Psoas muscle (tissue), 8 donors: ENCODE results near the gene PRMT5. TPM values are rescaled to one million over a fixed set of nuclear protein-coding genes. Genes with fewer than 3 reads are reported as not detected.

ENCODE experiments used
- ATAC-seq, 4 donors: fragments of 200-7000 bp; cut with Tn5 transposase; one replicate each; pipeline ENCODE4 v1.9.1; 2020; ENCODE audit warnings: moderate library complexity in 3 of 4, mild to moderate bottlenecking in 2 of 4
- DNase-seq, 2 donors: peaks; one replicate each; pipeline ENCODE4 v3.0.0-alpha.2; 2020
- H3K27ac ChIP-seq: fragments of 200-600 bp; one replicate; pipeline ENCODE4 v1.8.0; 2022
- H3K27me3 ChIP-seq, 3 donors: fragments of 200-600 bp in 1 of 3; one replicate each; pipeline versions ENCODE4 v1.6.1 to v1.8.0; 2013 to 2022; ENCODE audit warnings: low read length in 2 of 3, mild to moderate bottlenecking in 2 of 3, moderate library complexity in 1 of 3; ENCODE audit not compliant: insufficient read depth in 3 of 3
- H3K36me3 ChIP-seq, 2 donors: fragments of 200-600 bp in 1 of 2; one replicate each; pipeline versions ENCODE4 v1.6.1 to v1.8.0; 2013 to 2022; ENCODE audit warnings: low read depth in 1 of 2, mild to moderate bottlenecking in 1 of 2, moderate library complexity in 1 of 2; ENCODE audit not compliant: insufficient read depth in 1 of 2
- H3K4me1 ChIP-seq: fragments of 200-600 bp; one replicate; pipeline ENCODE4 v1.8.0; 2022
- H3K4me3 ChIP-seq: fragments of 200-600 bp; one replicate; pipeline ENCODE4 v1.8.0; 2022; ENCODE audit warnings: mild to moderate bottlenecking
- H3K9me3 ChIP-seq: fragments of 200-600 bp; one replicate; pipeline ENCODE4 v1.8.0; 2022
- CTCF ChIP-seq: fragments of 200-600 bp; IDR thresholded peaks from one replicate; pipeline ENCODE4 v1.8.0; 2022; ENCODE audit warnings: antibody characterized with exemption
- WGBS, 3 donors: extraction: QIAGEN DNeasy Blood & Tissue Kit; methylation state at CpG; one replicate each; pipeline versions ENCODE4 v1.1.6 to v1.1.7; 2013; 5-methylcytosine and 5-hydroxymethylcytosine counted together
- intact Hi-C, 2 donors: fragments of 100-400 bp; cut with DNase I; formaldehyde crosslinking; loops; one replicate each; pipeline versions ENCODE4 v1.11.0 to v1.14.2; 2022
- polyA plus RNA-seq, 3 donors: library from polyadenylated mRNA; stranded (reverse); fragments of 200-250 nt; gene quantifications; one replicate each; pipeline ENCODE4 v1.2.3, GENCODE V29; 2013
- total RNA-seq, 4 donors: library from RNA; stranded (reverse); fragmentation: NEBNext Ultra II Directional in 2 of 4; extraction: Animal tissue kit (Norgen Biotek cat#: 25700) in 2 of 4; gene quantifications; one replicate each; pipeline versions ENCODE4 v1.2.1 to v1.2.4, GENCODE V29; 2021 to 2023
- donor health status: healthy with polysubstance abuse.
- donor health status: DM: no; HTN: no; CAD: no; lungs with moderate emphysema.
- donor health status: Bipolar disorder and iron deficiency.
- donor health status: healthy.
- donor health status: DM: yes; HTN: yes; CAD: no.
- donor health status: DM: no; HTN: no; CAD: no.
- donor health status: DM: no; HTN: no; CAD: no.
- donor health status: DM: yes; HTN: yes; CAD: no.

Gene PRMT5
- total and polyA plus RNA-seq, 7 donors: 45.3 to 99.5 (median 76.1) TPM

- DNase-seq (no peak), ATAC-seq (no peak)
- Histone ChIP-seq H3K4me3 (no peak overlapping the region), H3K27me3 (no peaks in the 10 kb centered on the region), H3K36me3 (peaks cover 9 to 67% of the 10 kb centered on the region in 2 donors), H3K4me1 (peaks cover 16% of the 10 kb centered on the region), H3K27ac (no peak overlapping the region), H3K9me3 (no peaks in the 10 kb centered on the region)
- WGBS, 3 donors: 74 to 91% (median 86%) methylated on average over 4 of the region's 4 CpGs
- intact Hi-C loops: no loop called here
- no peak for TF ChIP-seq CTCF
These were observed 2.9 kb downstream of the PRMT5 start for GRCh38 chr14:22926316-22926715.

GRCh38 chr14:22925513-22925912 lies 3.7 kb downstream of the PRMT5 start:
- no peak overlapping the region for H3K27ac ChIP-seq
- ATAC-seq (no peak), DNase-seq (no peak)
- H3K9me3 ChIP-seq: no peaks in the 10 kb centered on the region
- H3K4me1 ChIP-seq: peaks cover 16% of the 10 kb centered on the region
- intact Hi-C loops: no loop called here
- no peaks in the 10 kb centered on the region for H3K27me3 ChIP-seq
- WGBS, 3 donors: 92 to 97% (median 94%) methylated on average over 8 of the region's 8 CpGs
- H3K4me3 ChIP-seq: no peak overlapping the region
- TF ChIP-seq CTCF: no peak
- peaks cover 9 to 75% of the 10 kb centered on the region in 2 donors for H3K36me3 ChIP-seq

- no peak for DNase-seq
- peaks cover 9 to 80% of the 10 kb centered on the region in 2 donors for H3K36me3 ChIP-seq
- H3K9me3 ChIP-seq: no peaks in the 10 kb centered on the region
- no peaks in the 10 kb centered on the region for H3K27me3 ChIP-seq
- intact Hi-C loops: no loop called here
- no peak for TF ChIP-seq CTCF
- peaks cover 16% of the 10 kb centered on the region for H3K4me1 ChIP-seq
- no peak overlapping the region for H3K27ac ChIP-seq
- WGBS, 3 donors: 95 to 99% (median 98%) methylated on average over 5 of the region's 5 CpGs
- no peak for ATAC-seq
- H3K4me3 ChIP-seq: no peak overlapping the region
These were observed 5.4 kb downstream of the PRMT5 start for GRCh38 chr14:22923746-22924145.

DNA sequence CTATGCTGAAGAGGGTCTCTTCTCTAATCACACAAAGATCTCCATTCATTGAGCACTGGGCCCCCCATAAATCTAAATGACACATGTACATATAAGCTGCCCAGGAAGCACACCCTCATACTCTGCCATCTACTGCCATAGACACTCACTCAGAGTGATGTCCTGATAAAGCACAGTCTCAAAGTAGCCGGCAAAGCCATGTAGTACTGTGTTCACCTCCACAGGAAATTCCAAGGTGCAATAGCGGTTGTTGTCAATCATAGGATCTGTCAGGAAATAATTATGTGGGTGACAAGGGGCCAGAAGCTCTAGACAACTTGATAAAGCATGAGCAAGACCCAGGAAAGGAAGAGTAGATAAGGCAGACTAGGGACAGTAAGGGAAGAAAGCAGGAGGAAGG lies 6.9 kb downstream of the PRMT5 start:
- no peak for ATAC-seq
- H3K27me3 ChIP-seq: no peaks in the 10 kb centered on the region
- H3K27ac ChIP-seq: no peak overlapping the region
- 74 to 88% (median 75%) methylated on average over 2 of the region's 2 CpGs for WGBS, 3 donors
- H3K9me3 ChIP-seq: no peaks in the 10 kb centered on the region
- no peak for DNase-seq
- intact Hi-C loops: no loop called here
- TF ChIP-seq CTCF: no peak
- H3K4me3 ChIP-seq: no peak overlapping the region
- H3K4me1 ChIP-seq: peaks cover 6% of the 10 kb centered on the region
- peaks cover 9 to 73% of the 10 kb centered on the region in 2 donors for H3K36me3 ChIP-seq

GRCh38 chr14:22920697-22921096 lies 8.5 kb downstream of the PRMT5 start:
- Histone ChIP-seq H3K27ac (no peak overlapping the region), H3K4me1 (peaks cover 13% of the 10 kb centered on the region), H3K9me3 (no peaks in the 10 kb centered on the region), H3K36me3 (peaks cover 9 to 59% of the 10 kb centered on the region in 2 donors), H3K4me3 (no peak overlapping the region), H3K27me3 (no peaks in the 10 kb centered on the region)
- intact Hi-C loops: no loop called here
- DNase-seq (no peak), ATAC-seq (no peak)
- WGBS, 3 donors: 88 to 94% (median 92%) methylated on average over 6 of the region's 6 CpGs
- no peak for TF ChIP-seq CTCF
